Calu3 (cell line): ENCODE measurements around the gene SLC11A1. TPM values are rescaled to one million over a fixed set of nuclear protein-coding genes. Genes with fewer than 3 reads are reported as not detected.

Experiments used
- BruUV-seq: library from RNA; stranded (reverse); fragments of 400-500 nt; replicated peaks from 2 replicates; lab custom pipeline; 2021; lab: Mats Ljungman, UMichigan
- CTCF ChIA-PET: fragments of 300-600 bp; sonication (Branson Sonifier 250); formaldehyde crosslinking; loops from one replicate; lab custom pipeline; 2022; ENCODE audit warnings: antibody characterized with exemption; lab: Charles Lee
- DNase-seq: peaks from one replicate; pipeline ENCODE4 v3.0.0; 2022
- H3K27ac Mint-ChIP-seq: one replicate; pipeline ENCODE4 v1.8.0; 2022; ENCODE audit warnings: mixed read lengths; ENCODE audit not compliant: unreplicated experiment
- H3K27me3 Mint-ChIP-seq: one replicate; pipeline ENCODE4 v1.8.0; 2022; ENCODE audit warnings: mixed read lengths; ENCODE audit not compliant: unreplicated experiment
- H3K36me3 Mint-ChIP-seq: one replicate; pipeline ENCODE4 v1.8.0; 2022; ENCODE audit warnings: mild to moderate bottlenecking, moderate library complexity, mixed read lengths; ENCODE audit not compliant: insufficient read depth, unreplicated experiment
- H3K4me1 Mint-ChIP-seq: one replicate; pipeline ENCODE4 v1.8.0; 2022; ENCODE audit warnings: mild to moderate bottlenecking, low read depth, mixed read lengths; ENCODE audit not compliant: unreplicated experiment
- H3K4me3 Mint-ChIP-seq: one replicate; pipeline ENCODE4 v1.8.0; 2022; ENCODE audit warnings: mild to moderate bottlenecking, low read depth, moderate library complexity, mixed read lengths; ENCODE audit not compliant: unreplicated experiment
- H3K9me3 Mint-ChIP-seq: one replicate; pipeline ENCODE4 v1.8.0; 2022; ENCODE audit warnings: low read depth, mixed read lengths; ENCODE audit not compliant: unreplicated experiment
- intact Hi-C: fragments of 100-400 bp; cut with micrococcal nuclease; formaldehyde crosslinking; loops from one replicate; pipeline ENCODE4 v1.10.0; 2022; ENCODE audit not compliant: unreplicated experiment
- total RNA-seq: library from RNA; stranded (reverse); gene quantifications from 2 replicates; pipeline ENCODE4 v1.2.3, GENCODE V29; 2022
- TF ChIP-seq, protein P1 (sequence below): fragments of 200-600 bp; IDR thresholded peaks from one replicate; pipeline ENCODE4 v1.8.0; 2022; ENCODE audit warnings: antibody characterized with exemption; ENCODE audit not compliant: unreplicated experiment

The SLC11A1 gene
- total RNA-seq, 1 experiment from 2014 or later = not detected

DNA sequence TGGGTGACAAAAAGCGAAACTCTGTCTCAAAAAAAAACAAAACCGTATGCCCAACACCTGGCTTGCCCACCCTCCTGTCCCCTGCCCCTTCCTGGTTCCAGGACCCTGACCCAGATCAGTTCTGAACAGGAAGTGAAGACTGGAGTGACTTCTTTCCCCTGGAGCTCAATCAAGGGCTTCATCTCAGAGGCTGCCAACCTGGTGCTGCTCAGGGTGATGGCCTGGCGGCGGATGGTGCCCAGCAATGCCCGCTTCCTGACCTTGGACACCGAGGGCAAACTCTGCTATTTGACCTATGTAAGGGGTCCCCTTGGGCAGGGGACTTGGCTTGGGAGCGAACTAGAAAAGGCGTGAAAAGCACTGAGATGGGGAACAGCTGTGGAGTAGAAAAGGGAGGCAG, 19.5 kb upstream of the SLC11A1 start:
- H3K27me3 Mint-ChIP-seq = no peaks in the 10 kb centered on the region
- no peaks in the 10 kb centered on the region for H3K9me3 Mint-ChIP-seq
- intact Hi-C loops = no loop called here
- DNase-seq = no peak
- CTCF ChIA-PET = interaction anchor here (0.7 to 1.2 kb wide), 2 partner anchors 34 to 1972 kb away, joined by 4 to 5 read pairs; no protein-coding TSS in a partner anchor
- H3K4me3 Mint-ChIP-seq = no peak overlapping the region
- H3K36me3 Mint-ChIP-seq = peaks cover 17% of the 10 kb centered on the region
- no TSS peak for BruUV-seq
- no peaks in the 10 kb centered on the region for H3K4me1 Mint-ChIP-seq
- TF ChIP-seq, protein P1, sequence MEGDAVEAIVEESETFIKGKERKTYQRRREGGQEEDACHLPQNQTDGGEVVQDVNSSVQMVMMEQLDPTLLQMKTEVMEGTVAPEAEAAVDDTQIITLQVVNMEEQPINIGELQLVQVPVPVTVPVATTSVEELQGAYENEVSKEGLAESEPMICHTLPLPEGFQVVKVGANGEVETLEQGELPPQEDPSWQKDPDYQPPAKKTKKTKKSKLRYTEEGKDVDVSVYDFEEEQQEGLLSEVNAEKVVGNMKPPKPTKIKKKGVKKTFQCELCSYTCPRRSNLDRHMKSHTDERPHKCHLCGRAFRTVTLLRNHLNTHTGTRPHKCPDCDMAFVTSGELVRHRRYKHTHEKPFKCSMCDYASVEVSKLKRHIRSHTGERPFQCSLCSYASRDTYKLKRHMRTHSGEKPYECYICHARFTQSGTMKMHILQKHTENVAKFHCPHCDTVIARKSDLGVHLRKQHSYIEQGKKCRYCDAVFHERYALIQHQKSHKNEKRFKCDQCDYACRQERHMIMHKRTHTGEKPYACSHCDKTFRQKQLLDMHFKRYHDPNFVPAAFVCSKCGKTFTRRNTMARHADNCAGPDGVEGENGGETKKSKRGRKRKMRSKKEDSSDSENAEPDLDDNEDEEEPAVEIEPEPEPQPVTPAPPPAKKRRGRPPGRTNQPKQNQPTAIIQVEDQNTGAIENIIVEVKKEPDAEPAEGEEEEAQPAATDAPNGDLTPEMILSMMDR = no peak
- H3K27ac Mint-ChIP-seq = no peak overlapping the region

DNA sequence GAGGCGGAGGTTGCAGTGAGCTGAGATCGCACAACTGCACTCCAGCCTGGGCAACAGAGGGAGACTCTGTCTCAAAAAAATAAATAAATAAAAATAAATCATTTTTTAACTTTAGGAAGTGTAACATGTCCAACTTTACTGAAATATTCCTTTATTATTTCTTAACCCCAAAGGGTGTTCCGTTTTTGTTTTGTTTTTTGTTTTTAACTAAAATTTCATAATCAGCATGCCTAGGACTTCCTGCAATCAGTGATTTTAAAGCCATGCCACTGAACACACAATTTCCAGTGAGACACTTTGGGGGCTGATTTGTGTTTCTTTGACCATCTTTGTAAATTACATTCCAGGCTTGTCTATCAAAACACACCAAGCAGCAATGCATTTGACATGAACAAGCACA, 18.3 kb upstream of the SLC11A1 start:
- CTCF ChIA-PET = interaction anchor here (0.5 kb wide), 1 partner anchor 43 kb away, joined by 8 read pairs; no protein-coding TSS in a partner anchor

GRCh38 chr2:218364196-218364595, 17.9 kb upstream of the SLC11A1 start:
- no peak overlapping the region for H3K4me3 Mint-ChIP-seq

More for the DNA sequence above, 18.3 kb upstream of the SLC11A1 start:
- Mint-ChIP-seq H3K4me3 (no peak overlapping the region), H3K27me3 (no peaks in the 10 kb centered on the region), H3K9me3 (no peaks in the 10 kb centered on the region), H3K36me3 (peaks cover 16% of the 10 kb centered on the region), H3K27ac (no peak overlapping the region), H3K4me1 (no peaks in the 10 kb centered on the region)
- intact Hi-C loops = no loop called here
- BruUV-seq = no TSS peak
- DNase-seq = no peak
- TF ChIP-seq, protein P1 = no peak

GRCh38 chr2:218366621-218367414, 15.3 kb upstream of the SLC11A1 start:
- no peaks in the 10 kb centered on the region for H3K4me1 Mint-ChIP-seq
- no peak for DNase-seq
- TF ChIP-seq, protein P1 = no peak
- no peaks in the 10 kb centered on the region for H3K9me3 Mint-ChIP-seq
- H3K27me3 Mint-ChIP-seq = no peaks in the 10 kb centered on the region
- H3K36me3 Mint-ChIP-seq = peaks cover 13% of the 10 kb centered on the region
- CTCF ChIA-PET = interaction anchor here (1.0 kb wide), 1 partner anchor 305 kb away, joined by 5 read pairs; the partner anchor contains the start of genes RNF25 and STK36
- peak overlapping the region; percentile 90 for H3K27ac Mint-ChIP-seq
- BruUV-seq = TSS peak; percentile 94
- peak overlapping the region; percentile 87 for H3K4me3 Mint-ChIP-seq
- intact Hi-C loops = no loop called here

More at GRCh38 chr2:218364196-218364595, 17.9 kb upstream of the SLC11A1 start:
- BruUV-seq = no TSS peak
- DNase-seq = no peak
- Mint-ChIP-seq H3K36me3 (peaks cover 16% of the 10 kb centered on the region), H3K27ac (no peak overlapping the region), H3K4me1 (no peaks in the 10 kb centered on the region), H3K27me3 (no peaks in the 10 kb centered on the region), H3K9me3 (no peaks in the 10 kb centered on the region)
- intact Hi-C loops = no loop called here
- CTCF ChIA-PET = interaction anchor here (0.5 kb wide), 2 partner anchors 42 to 104 kb away, joined by 8 to 9 read pairs; no protein-coding TSS in a partner anchor
- TF ChIP-seq, protein P1 = no peak
